NCI-H2107 (cell line): Measurements from ENCODE around the gene CBX2.

Source experiments
- DNase-seq: peaks from one replicate; lab custom pipeline; 2025; lab: John Stamatoyannopoulos, UW

CBX2 gene

DNA sequence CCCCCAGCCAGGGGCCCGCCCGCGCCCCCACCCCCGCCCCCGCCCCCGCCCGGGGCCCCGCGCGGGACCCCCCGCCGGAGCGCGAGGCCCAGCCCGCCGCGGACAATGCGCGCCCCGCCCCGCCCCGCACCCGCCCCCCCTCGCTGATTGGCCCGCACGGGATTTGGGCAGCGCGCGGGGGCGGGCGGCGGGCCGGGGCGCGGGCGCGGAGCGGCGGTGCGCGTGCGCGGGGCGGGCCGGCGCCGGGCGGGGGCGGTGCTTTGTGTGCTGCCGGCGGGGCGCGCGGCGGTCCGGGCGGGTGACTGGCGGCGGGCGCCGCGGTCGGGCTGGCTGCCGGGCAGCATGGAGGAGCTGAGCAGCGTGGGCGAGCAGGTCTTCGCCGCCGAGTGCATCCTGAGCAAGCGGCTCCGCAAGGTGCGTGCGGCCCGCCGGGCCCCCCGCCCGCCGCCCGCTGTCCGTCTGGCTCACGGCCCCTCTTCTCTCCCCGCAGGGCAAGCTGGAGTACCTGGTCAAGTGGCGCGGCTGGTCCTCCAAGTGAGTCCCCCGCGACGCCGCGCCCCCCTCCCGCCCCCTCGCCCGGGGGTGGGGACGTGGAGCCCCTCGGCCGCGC, at the start of gene CBX2:
TSS of gene CBX2 (plus strand) at position 255 of the 610 bp plus-strand sequence. CDS start at position 343, 88 bp downstream.
- peak; percentile 53 for DNase-seq

DNA sequence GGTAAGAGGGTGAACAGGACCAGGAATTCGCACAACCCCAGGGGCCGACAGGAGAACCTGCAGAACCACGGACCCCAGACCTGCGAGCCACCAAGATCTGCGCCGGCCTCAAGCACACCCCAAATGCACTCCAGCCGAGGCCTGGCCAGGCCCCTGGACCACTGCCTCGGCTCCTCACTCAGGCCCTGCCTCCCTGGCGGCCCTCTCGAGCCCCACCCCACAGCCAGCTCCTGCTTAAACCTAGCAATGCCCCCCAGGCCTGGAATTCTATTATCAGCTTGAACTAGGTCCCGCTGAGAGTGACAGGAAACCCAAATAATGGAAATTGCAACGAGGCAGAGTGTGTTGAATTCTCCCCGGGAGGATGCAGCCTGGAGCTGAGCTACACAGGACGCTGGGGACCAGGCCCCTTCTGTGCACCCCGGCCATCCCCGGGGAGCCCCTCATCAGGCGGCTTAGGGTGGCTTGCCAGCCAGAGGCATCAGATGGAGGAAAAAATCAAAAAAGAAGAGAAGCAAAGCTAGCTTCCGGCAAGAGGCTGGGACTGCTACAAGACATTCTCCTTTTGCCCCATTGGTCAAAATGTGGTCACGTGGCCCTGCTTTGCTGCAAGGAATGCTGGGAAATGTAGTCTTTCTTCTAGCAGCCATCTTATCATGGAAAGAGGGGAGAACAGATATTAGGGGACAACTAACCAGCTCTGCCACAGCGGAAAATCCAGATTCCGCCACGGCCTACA, 49.6 kb upstream of the CBX2 start:
- DNase-seq, result peak; percentile 53

DNA sequence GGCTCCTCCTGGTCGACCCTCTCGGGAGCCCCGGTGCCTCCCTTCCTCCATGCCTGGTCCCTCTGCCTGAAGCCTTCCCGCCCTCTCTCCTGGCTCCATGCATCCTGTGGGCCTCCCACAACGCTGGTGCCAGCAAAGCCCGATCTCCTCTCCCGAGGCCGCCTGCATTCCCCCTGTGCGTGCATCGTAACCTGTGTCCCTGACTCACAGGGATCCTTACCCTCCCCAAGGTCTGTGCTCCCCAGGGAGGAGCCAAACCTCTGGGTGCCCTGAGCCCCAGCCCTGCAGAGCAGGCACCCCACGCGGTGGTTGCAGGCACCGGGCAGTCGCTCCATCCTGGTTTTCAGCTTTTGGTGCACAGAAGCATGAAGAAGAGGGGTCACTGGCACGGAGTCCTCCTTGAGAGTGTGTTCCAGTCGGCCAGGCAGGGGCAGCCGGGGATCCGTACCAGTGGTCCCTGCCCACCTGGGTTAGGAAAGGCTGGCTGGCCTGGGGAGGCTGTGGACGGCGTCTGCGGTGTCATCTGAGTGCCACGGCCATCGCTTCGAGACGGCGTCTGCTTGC, 49.0 kb upstream of the CBX2 start:
- no peak for DNase-seq

DNA sequence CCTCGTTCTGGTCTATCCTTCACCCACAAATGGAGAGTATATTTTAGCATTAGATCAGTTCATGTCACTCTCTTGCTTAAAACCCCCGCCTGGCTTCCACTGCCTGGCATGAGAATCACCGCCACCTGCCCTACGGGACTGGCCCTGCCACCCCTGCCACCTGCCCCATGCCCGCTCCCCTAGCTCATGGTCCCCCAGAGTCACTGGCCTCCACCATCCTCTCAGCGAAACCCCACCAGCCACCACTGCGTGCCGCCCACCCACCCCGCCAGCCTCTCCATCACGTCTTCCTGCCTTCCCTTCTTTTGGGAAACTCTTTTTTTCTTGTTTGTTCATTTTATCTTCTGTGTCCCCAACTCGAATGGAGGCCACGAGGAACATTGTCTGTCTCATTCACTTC, 48.2 kb upstream of the CBX2 start:
- DNase-seq, result no peak

DNA sequence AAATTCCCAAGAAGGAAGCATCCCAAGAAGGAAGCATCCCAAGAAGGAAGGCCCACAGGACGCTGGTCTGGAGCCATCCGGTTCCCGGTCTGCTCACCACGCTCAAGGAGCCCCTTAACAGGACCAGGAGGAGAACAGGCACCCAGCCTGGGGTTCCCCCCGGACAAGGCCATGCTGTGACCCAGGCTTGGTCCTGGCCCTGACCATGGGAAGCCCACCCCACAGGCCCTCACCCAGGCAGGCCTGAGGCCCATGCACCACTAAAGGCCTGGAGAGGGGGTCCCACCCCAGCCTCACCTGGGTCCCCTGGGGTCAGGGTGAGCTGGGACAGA, 47.5 kb upstream of the CBX2 start:
- no peak for DNase-seq

DNA sequence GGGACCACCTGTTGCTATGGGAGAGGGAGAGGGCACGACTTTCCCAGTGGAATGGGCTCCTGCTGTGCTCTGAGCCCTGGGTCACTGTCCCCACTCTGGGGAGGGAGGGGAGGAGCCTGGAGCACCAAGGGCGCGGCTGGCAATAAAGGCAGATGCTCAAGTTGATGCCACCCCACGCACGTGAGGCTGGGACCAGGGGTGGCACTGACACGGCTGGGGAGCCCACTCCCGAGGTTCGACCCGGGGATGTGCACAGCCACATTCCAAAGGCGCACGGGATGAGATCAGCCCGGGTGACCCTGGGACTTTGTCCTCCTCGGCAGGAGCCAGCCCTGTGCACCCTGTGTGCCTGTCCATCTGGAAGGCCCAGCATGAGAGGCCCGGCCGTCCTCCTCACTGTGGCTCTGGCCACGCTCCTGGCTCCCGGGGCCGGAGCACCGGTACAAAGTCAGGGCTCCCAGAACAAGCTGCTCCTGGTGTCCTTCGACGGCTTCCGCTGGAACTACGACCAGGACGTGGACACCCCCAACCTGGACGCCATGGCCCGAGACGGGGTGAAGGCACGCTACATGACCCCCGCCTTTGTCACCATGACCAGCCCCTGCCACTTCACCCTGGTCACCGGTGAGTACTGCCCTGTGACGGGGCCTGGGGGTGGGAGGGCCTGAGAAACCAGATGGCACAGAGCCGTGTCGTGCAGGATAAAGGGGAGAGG, 47.0 kb upstream of the CBX2 start, which contains the start of gene ENPP7:
TSS of gene ENPP7 (plus strand) at position 175 of the 715 bp plus-strand sequence. CDS start at position 372, 197 bp downstream.
- DNase-seq, result no peak

DNA sequence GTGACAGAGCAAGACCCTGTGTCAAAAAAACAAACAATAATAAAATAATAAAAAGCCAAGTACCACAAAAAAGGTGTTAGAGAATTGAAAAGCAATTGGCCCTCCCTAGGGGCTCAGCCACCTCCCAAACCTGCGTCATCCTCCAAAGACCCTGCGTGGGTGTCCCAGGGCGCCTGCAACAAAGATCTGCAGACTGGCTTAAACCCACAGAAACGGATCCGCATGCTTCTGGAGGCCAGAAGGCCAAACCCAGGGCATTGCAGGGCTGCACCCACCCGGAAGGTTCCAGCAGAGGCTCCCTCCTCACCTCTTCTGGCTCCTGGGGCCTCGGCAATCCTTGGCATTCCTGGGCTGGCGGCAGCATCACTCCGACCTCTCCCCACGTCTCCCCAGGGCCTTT, 45.7 kb upstream of the CBX2 start:
- DNase-seq, result no peak

DNA sequence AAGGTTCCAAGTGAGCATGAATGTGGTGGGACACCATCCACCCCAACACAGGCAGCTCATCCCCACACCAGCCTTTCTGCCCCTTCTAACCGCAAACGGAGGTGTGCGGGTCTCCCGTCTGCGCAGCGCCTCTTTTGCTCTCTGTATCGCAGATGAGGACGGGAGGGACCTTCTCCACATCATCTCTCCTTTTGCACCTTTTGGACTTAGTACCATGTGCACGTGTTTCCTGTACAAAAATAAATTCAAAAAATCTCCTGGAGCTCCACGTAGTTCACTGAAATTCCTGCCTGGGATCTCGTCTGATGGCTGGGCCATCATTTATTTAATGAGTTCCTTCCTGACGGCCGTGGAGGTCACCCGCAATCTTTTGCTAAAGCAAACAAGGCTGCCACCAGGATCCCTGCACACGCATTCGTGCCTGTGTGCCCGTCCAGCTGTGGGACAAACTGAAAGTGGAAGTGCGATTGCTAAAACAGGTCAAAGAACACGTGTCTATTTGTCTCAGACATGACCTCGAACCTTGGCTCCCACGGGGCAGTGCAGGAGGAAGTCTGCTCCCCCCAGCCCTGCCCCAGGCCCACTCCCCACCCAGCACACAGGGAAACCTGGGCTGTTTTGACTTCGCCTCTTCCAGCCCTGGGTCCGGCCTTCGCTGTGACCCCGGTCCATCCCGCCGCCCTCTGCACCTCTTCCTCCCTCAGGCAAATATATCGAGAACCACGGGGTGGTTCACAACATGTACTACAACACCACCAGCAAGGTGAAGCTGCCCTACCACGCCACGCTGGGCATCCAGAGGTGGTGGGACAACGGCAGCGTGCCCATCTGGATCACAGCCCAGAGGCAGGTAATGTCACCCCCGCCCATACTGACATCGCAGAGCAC, 44.9 kb upstream of the CBX2 start:
- DNase-seq, result no peak

DNA sequence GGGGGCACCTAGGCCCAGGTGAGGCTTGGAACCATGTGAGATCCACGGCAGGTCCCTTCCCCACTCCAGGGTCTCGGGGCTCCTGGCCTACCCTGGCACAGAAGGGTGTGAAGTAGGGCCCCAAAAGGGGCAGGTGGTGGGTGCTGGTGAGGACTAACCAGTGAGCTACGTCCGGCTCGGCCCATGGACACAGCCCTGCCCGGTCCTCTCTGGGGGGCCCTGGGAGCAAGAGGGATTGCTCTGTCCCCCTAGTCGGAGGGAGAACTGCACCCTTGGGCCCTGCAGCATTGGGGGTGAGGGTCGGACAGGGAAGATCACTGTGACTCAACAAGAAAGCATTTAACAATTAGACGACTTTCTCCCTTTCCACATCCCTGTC, 44.3 kb upstream of the CBX2 start:
- no peak for DNase-seq

DNA sequence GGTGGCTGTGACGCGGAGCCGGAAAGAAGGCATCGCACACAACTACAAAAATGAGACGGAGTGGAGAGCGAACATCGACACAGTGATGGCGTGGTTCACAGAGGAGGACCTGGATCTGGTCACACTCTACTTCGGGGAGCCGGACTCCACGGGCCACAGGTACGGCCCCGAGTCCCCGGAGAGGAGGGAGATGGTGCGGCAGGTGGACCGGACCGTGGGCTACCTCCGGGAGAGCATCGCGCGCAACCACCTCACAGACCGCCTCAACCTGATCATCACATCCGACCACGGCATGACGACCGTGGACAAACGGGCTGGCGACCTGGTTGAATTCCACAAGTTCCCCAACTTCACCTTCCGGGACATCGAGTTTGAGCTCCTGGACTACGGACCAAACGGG, 42.9 kb upstream of the CBX2 start:
- no peak for DNase-seq

DNA sequence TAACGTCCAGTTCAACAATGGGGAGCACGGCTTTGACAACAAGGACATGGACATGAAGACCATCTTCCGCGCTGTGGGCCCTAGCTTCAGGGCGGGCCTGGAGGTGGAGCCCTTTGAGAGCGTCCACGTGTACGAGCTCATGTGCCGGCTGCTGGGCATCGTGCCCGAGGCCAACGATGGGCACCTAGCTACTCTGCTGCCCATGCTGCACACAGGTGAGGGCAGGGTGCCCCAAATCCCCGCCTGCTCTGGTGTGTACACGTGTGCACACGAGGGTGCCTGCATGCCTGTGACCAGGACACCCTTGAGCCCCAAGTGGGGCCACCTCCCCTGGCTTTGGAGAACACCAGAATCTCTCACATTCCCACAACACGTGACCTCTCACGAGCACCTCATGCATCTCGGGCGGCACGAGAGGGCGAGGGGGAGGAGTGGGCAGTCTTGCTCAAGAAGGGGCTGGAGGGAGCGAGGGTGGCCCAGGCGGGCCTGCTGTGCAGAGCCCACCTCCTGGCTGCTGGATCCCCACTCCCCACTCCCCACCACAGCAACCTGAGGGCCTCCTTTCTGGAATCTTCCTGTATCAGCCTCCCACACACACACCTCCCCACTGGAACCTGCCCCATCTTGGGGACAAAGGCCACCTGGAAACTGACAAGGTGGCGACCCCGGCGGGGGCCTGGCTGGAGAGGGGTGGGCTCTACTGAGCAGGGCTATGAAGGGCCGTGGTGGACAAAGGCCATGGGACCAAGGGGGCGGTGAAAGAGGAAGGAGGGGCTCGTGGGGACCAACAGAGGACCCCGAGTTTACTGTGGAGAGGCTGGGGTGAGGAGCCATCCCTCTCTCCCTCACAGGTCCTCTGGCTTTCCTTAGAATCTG, 40.7 kb upstream of the CBX2 start:
- no peak for DNase-seq

DNA sequence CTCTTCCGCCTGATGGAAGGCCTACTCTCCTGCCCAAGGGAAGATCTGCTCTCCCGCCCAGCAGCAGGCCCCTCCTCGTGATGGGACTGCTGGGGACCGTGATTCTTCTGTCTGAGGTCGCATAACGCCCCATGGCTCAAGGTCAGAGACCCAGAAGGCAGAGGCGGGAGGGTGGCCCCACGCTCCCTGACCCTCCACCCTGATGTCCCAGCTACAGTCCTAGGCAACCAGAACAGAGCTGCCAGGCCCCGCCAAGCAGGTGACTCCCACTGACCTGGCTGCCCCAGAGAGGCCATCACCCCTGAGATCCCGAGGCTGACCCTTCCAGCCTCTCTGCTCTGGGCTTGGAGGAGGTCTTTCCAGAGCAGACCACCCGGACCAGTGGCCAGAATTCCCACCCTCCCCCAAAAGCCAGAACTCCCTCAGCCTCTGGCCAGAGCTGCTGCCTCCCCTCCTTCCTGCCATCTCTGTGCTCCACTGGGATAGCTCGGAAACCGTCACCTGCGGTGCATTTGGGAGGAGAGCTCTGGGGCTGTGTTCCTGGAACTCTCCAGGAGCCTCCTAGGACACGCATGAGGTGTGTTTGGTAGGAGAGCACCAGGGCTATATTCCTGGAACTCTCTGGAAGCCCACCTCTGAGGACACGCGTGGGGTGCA, 39.9 kb upstream of the CBX2 start:
- no peak for DNase-seq

DNA sequence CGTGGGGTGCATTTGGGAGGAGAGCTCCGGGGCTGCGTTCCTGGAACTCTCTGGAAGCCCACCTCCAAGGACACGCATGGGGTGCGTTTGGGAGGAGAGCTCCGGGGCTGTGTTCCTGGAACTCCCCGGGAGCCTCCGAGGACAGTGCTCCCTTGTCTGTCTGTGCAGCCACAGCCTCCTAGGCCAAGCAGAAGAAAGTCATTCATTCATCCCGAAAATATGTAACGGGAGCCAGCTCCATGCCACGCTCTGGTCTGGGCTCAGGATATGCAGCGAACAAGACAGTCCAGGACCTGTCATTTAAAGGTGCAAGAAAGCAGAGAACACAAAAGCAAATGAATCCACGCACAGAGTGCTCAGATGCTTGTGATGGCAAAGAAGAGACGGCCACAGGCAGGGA, 39.3 kb upstream of the CBX2 start:
- no peak for DNase-seq

DNA sequence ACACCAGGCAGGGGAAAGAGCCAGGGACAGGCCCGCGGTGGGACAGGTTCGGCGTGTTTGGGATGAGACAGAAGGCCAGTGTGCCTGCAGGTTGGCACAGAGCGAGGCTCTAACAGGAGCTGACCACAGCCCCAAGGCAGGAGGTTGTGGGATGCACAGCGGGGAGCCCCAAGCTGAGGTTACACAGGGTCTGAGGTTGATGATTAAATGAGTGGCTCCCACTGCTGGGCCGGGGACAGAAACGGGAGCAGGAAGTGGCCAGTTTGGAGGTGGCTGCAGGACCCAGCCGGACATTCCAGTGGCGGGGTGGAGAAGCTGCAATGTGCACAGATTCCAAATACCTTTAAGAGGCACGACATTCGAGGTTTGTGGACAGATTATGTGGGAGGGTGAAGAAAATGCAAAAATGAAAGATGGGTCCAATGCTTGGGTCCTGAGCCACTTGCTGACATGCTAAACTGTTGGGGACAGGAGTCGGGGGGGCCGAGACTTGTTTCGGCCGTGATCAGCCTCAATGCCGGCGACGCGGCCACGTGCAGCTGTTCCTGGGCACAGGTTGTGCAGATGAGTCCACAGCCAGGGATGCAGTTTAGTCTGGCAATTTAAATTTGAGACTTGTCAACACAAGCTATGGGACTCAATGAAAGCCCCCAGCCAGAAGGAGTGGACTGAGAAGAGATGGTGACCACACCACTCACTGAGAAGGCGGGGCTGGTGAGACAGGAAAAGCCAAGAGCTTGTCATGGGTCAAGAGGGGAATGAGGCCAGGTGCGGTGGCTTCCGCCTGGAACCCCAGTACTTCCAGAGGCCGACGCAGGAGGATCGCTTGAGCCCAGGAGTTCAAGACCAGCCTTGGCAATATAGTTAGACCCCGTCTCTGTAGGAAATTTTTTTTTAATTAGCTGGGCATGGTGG, 38.5 kb upstream of the CBX2 start:
- no peak for DNase-seq

DNA sequence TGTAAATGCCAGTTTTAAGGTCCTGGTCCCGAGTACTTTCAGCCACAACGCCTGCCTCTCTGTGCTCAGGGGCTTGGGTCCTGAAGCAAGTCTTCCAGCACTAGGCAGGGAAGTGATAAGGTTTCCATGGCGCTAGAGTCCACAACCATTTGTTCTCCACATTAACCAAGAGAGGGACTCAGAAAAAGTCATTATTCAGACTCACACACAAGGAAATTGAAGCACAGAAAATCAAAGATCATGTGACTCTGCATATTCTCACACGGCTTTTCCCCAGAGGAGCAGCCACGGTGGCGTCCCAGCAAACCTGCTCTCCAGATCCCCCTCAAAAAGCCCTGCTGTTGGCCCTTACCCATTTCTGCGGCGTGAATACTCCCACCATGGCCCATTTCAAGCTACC, 37.5 kb upstream of the CBX2 start:
- DNase-seq, result no peak

DNA sequence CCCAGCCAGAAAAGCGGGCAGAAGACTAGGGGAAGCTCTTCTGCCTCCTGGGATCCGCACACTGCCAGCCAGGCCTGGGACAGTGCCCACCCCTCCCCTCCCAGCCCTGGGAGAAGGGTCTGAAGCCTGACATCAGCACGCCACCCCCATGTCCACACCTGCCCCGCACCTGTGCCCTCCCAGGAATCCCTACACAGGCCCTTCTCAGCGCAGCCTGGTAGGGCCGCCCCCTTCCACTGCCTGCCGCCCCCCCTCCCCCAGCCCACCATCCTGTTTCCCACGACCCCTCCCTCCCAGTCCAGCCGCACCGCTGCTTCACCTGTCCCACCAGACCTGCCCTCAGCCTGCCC, 36.6 kb upstream of the CBX2 start:
- no peak for DNase-seq

DNA sequence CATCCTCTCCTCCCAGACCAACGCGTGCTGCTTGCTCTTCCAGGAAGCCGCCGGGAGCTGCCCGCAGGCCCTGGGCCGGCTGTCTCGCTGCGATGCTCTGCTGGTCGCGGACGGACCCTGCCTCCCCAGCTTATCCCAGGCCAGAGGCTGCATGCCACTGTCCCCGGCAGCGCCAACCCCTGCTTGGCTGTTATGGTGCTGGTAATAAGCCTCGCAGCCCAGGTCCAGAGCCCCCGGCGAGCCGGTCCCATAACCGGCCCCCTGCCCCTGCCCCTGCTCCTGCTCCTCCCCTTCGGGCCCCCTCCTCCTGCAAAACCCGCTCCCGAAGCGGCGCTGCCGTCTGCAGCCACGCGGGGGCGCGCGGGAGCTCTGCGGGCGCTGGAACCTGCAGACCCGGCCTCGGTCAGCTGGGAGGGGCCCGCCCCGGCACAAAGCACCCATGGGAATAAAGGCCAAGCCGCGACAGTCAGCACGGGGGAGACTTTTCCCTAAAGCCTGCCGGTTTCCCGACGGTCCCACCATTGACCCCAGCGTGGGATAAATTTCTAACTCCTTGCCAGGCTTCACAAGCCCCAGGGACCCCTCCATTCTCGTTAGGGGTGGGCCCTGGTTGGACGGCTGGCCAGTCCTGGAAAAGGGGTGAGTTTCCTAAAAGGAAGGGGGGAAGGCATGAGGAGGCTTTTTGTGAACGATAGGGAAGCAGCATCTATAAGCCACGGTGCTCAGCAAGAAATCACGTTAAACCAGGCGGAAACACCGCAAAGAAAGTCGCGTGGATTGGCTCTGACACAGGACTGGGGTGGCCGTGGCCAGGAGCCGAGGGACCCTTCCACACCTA, 36.0 kb upstream of the CBX2 start:
- DNase-seq, result peak; percentile 47

DNA sequence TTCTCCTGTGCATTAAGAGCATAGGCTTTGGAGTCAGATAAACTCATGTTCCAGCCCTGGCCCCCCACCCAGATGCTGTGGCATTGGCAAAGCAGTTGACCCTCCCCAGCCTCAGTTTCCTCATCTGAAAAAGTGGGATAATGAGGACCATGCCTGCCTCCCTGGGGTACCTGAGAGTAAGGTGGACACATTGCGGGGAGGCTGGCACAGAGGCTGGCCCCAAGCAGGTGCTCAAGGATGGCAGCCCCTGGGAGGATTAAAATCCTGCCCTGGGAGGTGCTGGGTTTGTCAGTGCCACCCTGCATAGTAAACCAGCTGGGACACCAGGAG, 35.4 kb upstream of the CBX2 start:
- DNase-seq, result no peak
